Hepatocyte (in vitro differentiated cells): ENCODE data around the gene ZBTB20. TPM values are rescaled to one million over a fixed set of nuclear protein-coding genes. Genes with fewer than 3 reads are reported as not detected.

ENCODE experiments used
- DNase-seq: peaks from one replicate; pipeline ENCODE4 v3.0.0-alpha.2; 2016; ENCODE audit warnings: low spot score
- H2AFZ ChIP-seq: fragments of 200-600 bp; sonication (generic); 2 replicates; pipeline ENCODE4 v1.6.0; 2016; ENCODE audit warnings: antibody characterized with exemption, mild to moderate bottlenecking
- H3K27ac ChIP-seq: fragments of 200-600 bp; sonication (generic); 2 replicates; pipeline ENCODE4 v1.5.1; 2016; ENCODE audit warnings: mild to moderate bottlenecking
- H3K27me3 ChIP-seq: fragments of 200-600 bp; sonication (generic); 2 replicates; pipeline ENCODE4 v1.6.1; 2016
- H3K36me3 ChIP-seq: fragments of 200-600 bp; sonication (generic); replicated peaks from 2 replicates; pipeline ENCODE4 v1.5.1; 2016; ENCODE audit warnings: low read depth; ENCODE audit not compliant: insufficient read depth
- H3K4me1 ChIP-seq: fragments of 200-600 bp; sonication (generic); 2 replicates; pipeline ENCODE4 v1.5.1; 2016; ENCODE audit warnings: mild to moderate bottlenecking, moderate library complexity; ENCODE audit not compliant: insufficient read depth
- H3K4me2 ChIP-seq: fragments of 200-600 bp; sonication (generic); 2 replicates; pipeline ENCODE4 v1.6.0; 2016
- H3K4me3 ChIP-seq: fragments of 200-600 bp; sonication (generic); 2 replicates; pipeline ENCODE4 v1.5.1; 2016; ENCODE audit warnings: mild to moderate bottlenecking
- H3K79me2 ChIP-seq: fragments of 200-600 bp; sonication (generic); 2 replicates; pipeline ENCODE4 v1.6.0; 2017; ENCODE audit warnings: mild to moderate bottlenecking
- H3K9me2 ChIP-seq: fragments of 200-600 bp; sonication (generic); replicated peaks from 2 replicates; pipeline ENCODE4 v1.6.0; 2017; ENCODE audit warnings: mild to moderate bottlenecking; ENCODE audit not compliant: insufficient read depth
- H3K9me3 ChIP-seq: fragments of 200-600 bp; sonication (generic); 2 replicates; pipeline ENCODE4 v1.5.1; 2016; ENCODE audit warnings: low read depth, mild to moderate bottlenecking
- H4K20me1 ChIP-seq: fragments of 200-600 bp; sonication (generic); 2 replicates; pipeline ENCODE4 v1.6.0; 2016; ENCODE audit warnings: mild to moderate bottlenecking; ENCODE audit not compliant: insufficient read depth, poor library complexity, severe bottlenecking
- CTCF ChIP-seq: fragments of 200-600 bp; sonication (generic); IDR thresholded peaks from 2 replicates; pipeline ENCODE4 v1.5.1; 2016; ENCODE audit warnings: antibody characterized with exemption, mild to moderate bottlenecking; ENCODE audit not compliant: poor library complexity
- EZH2 ChIP-seq: fragments of 200-600 bp; sonication (generic); IDR thresholded peaks from 2 replicates; pipeline ENCODE4 v1.6.1; 2016; ENCODE audit warnings: antibody characterized with exemption, mild to moderate bottlenecking, borderline replicate concordance
- EZH2phosphoT487 ChIP-seq: fragments of 200-600 bp; sonication (generic); IDR thresholded peaks from one replicate; pipeline ENCODE4 v1.6.1; 2018; ENCODE audit warnings: antibody characterized with exemption, mild to moderate bottlenecking, low read depth, moderate library complexity; ENCODE audit not compliant: unreplicated experiment, severe bottlenecking
- WGBS: methylation state at CpG from one replicate; pipeline ENCODE4 v1.1.6; 2016; ENCODE audit warnings: low lambda C conversion rate; ENCODE audit errors: missing lambda C conversion rate; 5-methylcytosine and 5-hydroxymethylcytosine counted together
- polyA plus RNA-seq: library from polyadenylated mRNA; unstranded; fragments of >200 nt; fragmentation: Nextera tagmentation; extraction: Ambion mirVana; gene quantifications from 2 replicates; pipeline ENCODE4 v1.2.1, GENCODE V29; 2016
- total RNA-seq: library from RNA; depleted of rRNA; stranded (reverse); fragments of >200 nt; gene quantifications from 2 replicates; pipeline ENCODE4 v1.2.3, GENCODE V29; 2014

Gene ZBTB20
- total and polyA plus RNA-seq, 2 experiments from 2014 or later = 25.8 to 28.0 TPM

GRCh38 chr3:114378760-114379159 is 768.3 kb downstream of the ZBTB20 start:
- H2AFZ ChIP-seq = no peak overlapping the region
- no peak overlapping the region for H3K4me3 ChIP-seq
- TF ChIP-seq EZH2phosphoT487 (no peak), EZH2 (no peak), CTCF (no peak)
- no peaks in the 10 kb centered on the region for H3K27me3 ChIP-seq
- WGBS = 98% methylated on average over 5 of the region's 5 CpGs
- H3K36me3 ChIP-seq = no peaks in the 10 kb centered on the region
- H3K27ac ChIP-seq = no peak overlapping the region
- H3K4me1 ChIP-seq = peaks cover 7% of the 10 kb centered on the region
- H3K9me2 ChIP-seq = no peaks in the 10 kb centered on the region
- H4K20me1 ChIP-seq = no peaks in the 10 kb centered on the region
- H3K79me2 ChIP-seq = no peaks in the 10 kb centered on the region
- H3K9me3 ChIP-seq = no peaks in the 10 kb centered on the region
- DNase-seq = no peak
- no peak overlapping the region for H3K4me2 ChIP-seq

DNA sequence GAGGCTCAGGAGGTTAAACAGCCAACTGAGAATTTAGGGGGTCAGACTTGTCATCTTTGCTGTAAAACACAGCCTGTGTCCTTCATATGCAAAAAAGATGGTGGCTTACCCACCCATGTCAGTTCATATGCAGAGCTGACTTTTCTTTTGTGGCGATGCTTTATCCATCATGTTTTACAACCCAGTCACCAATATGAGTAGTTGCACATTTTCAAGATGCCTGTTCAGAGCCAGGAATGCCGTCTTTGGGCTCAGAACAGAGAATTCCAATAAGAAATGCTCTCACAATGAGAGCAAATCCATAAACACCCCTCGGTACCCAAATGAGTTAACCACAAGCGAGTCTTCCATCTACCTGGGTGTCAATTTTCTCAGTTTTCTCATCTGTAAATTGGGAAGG is 769.7 kb downstream of the ZBTB20 start:
- H3K27me3 ChIP-seq = no peaks in the 10 kb centered on the region
- TF ChIP-seq CTCF = no peak
- no peak for TF ChIP-seq EZH2phosphoT487
- no peak for TF ChIP-seq EZH2
- DNase-seq = no peak
- H3K79me2 ChIP-seq = no peaks in the 10 kb centered on the region
- no peak overlapping the region for H2AFZ ChIP-seq
- H3K4me1 ChIP-seq = peaks cover 7% of the 10 kb centered on the region
- WGBS = 95% methylated on average over 4 of the region's 4 CpGs
- H4K20me1 ChIP-seq = no peaks in the 10 kb centered on the region
- no peak overlapping the region for H3K27ac ChIP-seq
- no peak overlapping the region for H3K4me2 ChIP-seq
- H3K9me3 ChIP-seq = no peaks in the 10 kb centered on the region
- no peak overlapping the region for H3K4me3 ChIP-seq
- no peaks in the 10 kb centered on the region for H3K9me2 ChIP-seq
- no peaks in the 10 kb centered on the region for H3K36me3 ChIP-seq

DNA sequence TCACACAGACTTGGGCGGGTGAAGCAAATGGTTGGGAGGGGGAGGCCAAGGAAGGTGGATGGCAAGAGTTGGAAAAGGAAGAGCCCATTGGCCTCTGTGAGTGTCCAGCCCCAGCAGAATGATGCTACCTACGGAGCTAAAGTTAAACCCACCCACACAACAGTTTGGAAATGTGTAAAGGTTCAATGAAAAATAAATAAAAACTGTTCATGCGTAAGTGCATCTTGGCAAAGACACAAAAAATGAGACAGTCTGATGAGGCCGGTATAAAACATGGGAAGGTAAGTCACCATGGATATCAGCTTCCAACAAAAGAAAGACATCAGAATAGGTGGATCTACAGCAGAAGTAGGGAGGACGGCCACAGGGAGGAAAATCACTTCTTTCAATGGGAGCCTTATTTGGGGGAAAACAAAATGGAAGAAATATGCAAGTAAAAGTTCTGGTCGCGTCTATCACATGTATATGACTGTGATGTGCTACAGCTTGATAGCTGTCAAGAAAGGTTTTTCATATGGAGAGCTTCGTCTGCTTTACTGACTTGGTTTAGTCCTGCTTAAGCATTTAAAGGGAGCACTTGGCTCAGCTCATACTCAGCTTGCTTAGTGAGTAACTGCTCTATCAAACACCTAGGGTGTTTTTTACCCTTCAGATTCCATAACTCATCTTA is 770.4 kb downstream of the ZBTB20 start:
- Histone ChIP-seq H3K4me2 (no peak overlapping the region), H3K4me1 (peaks cover 7% of the 10 kb centered on the region), H3K9me3 (no peaks in the 10 kb centered on the region), H3K9me2 (no peaks in the 10 kb centered on the region), H4K20me1 (no peaks in the 10 kb centered on the region), H3K4me3 (no peak overlapping the region), H3K27ac (no peak overlapping the region), H3K27me3 (no peaks in the 10 kb centered on the region), H3K79me2 (no peaks in the 10 kb centered on the region), H2AFZ (no peak overlapping the region), H3K36me3 (no peaks in the 10 kb centered on the region)
- WGBS = 98% methylated on average over 8 of the region's 8 CpGs
- TF ChIP-seq CTCF = no peak
- no peak for DNase-seq
